GDM1 (cell line): ENCODE results near the gene AHNAK2.
"Not testable (repeated sequence)": the region's sequence is repeated elsewhere in the genome, so short reads cannot be mapped to it uniquely, and the experiment has no call there.

Experiments used
- DNase-seq: peaks from one replicate; lab custom pipeline; 2025; lab: John Stamatoyannopoulos, UW

Gene AHNAK2

DNA sequence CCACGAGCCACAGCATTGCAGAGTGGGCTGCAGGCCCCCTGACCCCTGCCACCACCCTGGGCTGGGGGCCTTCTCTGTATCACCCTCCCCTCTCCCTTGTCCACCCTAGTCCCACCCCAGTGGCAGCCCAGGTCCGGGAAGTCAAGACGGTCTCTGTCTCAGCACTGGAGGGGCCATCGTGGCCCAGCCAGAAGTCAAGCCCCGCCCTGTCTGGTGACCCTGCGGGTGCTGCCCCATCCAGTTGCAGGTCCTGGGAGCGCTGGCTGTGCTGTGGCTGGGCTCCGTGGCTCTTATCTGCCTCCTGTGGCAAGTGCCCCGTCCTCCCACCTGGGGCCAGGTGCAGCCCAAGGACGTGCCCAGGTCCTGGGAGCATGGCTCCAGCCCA is 50.8 kb downstream of the AHNAK2 start:
- DNase-seq = no peak

DNA sequence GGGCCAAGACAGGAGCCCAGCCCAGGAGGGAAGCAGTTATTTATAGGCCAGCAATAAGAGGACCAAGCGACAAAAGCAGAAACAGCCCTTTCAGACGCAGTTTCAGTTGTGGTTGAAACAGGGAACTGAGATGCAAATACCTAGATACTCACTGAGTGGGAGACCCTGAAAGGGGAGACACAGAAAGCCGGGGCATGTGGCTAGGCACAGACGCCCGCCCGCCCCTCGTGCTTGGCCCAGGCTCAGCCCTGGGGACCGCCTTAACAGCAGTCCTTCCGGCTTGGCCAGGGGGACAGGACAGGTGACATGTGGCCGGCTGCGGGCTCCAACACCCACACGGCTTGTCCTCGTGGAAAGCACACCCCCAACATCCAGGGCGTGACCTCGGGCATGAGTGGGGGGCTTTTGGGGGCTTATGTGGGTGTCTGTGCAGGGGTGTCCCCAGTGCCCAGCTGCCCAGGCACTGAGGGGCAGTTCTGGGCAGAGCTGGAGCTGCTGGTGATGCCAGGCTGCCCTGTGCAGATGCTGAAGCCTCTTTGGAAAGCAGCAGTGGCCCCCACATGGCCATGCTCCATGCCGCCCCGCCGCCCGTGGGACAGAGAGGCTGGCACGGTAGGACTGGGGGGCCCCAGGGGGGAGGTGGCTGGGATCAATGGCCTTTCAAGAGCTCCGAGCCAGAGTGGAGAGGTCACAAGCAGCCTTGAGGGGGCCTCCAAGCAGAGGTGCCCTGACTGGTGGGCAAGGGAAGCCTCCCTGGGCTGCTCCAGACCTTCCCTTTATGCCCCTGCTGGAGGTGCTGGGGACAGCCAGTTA is 51.3 kb downstream of the AHNAK2 start:
- peak; percentile 60 for DNase-seq

DNA sequence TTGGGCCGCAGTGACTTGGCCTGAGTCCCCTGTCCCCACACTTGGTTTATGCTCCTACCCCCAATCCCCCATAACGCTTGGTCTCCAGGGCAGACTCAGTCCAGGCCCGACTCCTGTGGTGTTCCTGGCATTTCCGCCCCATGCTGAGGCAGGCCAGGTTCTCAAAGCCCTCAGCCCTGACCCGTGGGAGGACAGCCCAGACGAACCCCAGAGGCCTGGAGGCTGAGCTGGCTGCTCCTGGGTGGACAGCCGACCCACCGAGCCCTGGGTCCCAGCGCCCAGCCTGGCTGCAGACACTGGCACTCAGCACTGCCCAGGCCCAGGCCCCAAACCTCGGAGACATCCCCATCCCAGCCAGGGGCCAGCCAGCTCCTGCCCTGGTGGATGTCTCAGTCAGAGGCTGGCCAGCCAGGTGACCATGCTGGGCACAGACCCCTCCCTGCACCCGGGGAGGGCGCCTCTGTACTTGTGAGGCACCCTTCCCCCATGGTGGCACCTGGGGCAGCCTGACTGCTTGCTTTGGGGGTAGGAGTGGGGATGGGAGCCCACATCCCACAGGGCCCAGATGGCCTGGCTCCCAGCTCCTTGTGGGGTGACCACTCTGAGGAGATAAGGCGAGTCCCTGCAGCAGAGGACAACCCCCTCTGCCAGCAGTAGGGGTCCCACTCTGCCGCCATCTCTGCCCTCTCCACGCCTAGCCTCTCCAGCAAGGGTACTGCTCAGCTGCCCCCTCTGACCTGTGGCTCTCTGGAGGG is 52.1 kb downstream of the AHNAK2 start:
- no peak for DNase-seq

DNA sequence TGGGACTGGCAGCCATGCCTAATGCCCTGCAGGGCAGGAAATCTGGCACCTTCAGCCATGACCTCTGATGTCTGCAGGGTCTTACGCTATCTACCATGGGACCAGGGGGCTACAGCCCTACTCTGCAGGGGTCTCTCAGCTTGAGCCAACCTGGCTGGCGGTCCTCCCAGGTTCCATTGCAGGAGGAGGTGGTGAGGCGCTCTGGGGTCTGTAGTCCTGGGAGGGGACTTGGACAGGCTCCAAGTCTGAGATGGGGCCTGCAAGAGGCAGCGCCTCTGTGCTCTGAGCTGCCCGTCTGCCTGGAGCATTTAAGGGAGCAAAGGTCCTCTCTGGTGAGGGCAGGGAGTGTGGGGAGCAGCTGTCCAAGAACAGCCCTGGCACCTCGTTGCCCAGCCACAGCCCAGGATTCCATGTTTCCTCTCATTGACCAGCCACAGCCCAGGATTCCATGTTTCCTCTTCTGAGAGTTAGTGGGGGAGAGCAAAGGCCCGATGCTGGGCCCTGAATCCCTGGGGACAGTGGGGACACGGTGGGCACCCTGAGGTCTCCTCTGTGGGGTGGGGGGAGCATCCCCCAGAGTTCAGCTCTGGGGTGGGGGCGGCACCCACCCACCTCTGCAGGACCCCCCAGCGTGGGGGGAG is 52.8 kb downstream of the AHNAK2 start:
- DNase-seq = no peak

DNA sequence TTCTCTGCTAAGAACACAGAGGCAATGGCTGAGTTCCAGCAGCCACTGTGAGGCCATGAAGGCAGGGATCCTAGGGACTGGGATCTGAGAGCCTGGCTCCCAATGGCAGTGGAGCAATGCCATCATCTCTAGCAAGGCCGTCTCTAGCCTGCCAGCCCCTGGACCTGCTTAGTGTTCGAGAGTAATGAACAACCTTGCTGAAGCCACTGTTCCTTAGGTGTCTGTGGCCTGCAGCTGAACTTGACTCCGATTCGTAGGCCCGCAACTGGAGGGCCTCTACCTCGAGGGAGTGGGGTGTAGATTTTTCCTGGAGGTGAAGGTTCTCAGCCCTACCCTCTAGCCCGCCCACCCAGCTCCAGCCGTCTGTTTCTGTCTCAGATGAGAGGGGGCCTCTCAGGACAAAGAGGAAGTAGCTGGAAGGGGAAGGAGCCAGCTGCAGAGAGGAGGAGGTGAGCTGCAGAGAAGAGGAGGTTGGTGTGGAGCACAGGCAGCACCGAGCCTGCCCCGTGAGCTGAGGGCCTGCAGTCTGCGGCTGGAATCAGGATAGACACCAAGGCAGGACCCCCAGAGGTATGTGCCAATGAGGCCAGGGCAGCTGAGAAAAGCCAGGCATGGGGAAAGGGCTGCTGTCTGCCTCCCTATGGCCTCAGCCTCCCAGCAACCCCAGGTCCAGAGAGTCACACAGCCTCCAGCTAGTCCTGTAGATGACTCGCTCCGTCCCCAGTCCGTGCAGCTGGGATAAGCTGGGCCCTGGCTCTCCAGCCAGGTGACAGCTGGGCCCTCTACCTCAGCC is 53.6 kb downstream of the AHNAK2 start, which contains the start of gene PLD4:
PLD4 (plus strand) TSS at position 459 of the 793 bp plus-strand sequence. CDS start 2,262 bp downstream, outside the sequence.
- peak; percentile 73 for DNase-seq

DNA sequence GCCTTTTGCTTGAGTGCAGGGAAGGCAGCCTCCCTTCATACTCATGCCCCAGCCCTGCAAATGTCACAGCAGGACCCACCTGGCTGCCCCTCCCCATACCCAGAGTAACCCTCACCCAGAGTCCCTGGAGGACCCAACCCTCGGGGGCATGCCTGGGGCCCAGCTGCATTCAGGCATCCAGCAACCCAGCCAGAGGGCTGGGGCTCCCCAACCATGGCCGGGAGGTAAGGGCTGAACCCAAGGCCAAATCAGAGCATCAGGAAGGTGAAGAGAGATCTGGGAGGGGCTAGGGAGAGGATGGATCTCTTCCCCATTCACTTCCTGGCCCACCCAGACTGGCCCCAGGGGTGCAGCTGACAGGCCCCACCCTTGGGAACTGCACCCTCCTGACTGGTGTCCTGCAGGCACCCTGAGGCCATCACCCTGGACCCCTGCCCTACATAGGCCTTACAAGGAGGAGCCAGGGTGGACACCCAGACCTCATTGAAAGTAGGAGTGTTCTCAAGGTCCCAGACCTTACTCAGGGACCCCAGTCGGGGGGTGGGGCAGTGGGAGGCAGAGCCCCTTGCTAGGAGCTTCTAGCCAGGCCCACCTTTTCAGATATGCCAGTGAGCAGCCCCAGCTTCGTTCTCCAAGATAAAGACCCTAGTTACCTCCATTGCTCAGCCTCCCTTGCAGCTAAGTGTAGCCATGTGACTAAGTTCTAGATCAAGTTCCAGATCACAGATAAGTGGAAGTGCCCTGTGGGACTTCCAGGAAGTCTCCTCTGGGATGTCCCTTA is 54.3 kb downstream of the AHNAK2 start:
- DNase-seq = no peak

DNA sequence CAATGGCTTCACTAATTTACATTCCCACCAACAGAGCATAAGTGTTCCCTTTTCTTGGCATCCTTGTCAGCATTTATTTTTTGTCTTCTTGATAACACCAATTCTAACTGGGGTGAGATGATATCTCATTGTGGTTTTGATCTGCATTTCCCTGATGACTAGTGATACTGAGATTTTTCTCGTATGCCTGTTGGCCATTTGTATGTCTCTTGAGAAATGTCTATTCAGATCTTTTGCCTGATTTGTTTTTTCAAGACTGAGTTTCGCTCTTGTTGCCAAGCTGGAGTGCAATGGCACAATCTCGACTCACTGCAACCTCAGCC is 58.2 kb downstream of the AHNAK2 start:
- DNase-seq = no peak

DNA sequence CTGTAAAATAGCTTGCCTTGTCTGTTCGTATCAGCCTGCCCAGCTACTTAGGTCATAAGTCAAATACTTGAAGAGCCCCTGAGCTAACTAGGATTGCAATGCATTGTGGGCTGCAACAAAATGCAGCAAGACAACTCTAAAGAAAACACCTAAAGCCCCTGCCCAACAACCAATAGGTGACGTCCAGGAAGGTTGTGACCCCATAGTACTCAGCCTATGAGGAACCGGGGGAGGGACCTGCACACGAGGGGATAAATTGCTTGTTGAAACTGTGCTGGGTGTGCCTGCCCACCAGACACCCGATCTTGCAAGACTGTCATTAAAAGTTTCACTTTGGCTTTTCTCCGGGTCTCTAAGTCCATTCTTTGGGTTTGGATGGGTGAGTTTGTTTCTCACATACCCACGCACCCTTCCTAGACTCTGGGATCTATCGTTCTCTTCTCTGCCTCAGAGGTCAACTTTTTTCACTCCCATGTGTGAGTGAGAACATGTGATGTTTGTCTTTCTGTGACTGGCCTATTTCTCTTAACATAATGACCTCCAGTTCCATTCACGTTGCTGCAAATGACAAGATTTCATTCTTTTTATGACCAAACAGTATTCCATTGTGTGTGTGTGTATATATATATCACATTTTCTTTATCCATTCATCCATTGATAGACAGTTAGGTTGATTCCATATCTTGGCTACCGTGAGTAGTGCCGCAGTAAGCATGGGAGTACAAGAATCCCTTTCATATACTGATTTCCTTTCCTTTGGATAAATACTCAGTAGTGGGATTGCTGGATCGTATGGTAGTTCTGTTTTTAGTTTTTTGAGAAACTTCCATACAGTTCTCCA is 58.8 kb downstream of the AHNAK2 start:
- DNase-seq = not testable (repeated sequence)

DNA sequence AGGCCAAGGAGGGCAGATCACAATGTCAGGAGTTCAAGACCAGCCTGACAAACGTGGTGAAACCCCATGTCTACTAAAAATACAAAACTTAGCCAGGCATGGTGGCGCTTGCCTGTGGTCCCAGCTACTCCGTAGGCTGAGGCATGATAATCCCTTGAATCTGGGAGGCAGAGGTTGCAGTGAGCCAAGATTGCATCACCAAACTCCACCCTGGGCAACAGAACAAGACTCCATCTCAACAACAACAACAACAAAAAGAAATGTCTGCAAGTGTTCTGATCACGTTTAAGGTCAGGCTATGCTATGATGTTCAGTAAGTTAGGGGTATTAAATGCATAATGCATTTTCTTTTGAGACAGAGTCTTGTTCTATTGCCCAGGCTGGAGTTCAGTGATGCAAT is 60.2 kb downstream of the AHNAK2 start:
- DNase-seq = no peak

DNA sequence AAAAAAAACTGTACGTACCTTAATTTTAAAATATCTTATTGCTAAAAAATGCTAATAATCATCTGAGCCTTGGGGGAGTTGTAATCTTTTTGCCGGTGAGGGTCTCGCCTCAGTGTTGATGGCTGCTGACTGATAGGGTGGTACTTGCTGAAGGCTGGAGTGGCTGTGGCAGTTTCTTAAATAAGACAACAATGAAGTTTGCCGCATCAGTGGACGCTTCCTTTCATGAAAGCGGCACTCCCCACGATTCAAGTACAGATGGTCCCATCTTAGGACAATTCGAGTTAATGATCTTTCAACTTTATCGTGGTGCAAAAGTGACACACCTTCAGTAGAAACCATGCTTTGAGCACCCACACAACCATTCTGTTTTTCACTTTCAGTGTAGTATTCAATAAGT is 61.1 kb downstream of the AHNAK2 start:
- DNase-seq = no peak

DNA sequence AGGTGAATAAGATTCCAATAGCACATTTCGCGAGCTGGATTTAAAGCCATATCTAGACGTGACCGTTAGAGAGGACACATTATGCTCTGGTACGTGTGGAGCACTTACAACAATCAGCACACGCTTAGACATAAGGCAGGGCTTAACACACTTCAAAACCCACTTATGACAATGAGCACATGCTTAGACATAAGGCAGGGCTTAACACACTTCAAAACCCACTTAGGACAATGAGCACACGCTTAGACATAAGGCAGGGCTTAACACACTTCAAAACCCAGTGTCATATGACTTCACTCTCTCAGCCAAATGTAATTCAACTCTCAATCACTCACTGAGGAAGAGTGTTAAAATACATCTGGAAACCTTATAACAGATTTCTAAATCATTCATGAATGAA is 64.7 kb downstream of the AHNAK2 start:
- DNase-seq = no peak

DNA sequence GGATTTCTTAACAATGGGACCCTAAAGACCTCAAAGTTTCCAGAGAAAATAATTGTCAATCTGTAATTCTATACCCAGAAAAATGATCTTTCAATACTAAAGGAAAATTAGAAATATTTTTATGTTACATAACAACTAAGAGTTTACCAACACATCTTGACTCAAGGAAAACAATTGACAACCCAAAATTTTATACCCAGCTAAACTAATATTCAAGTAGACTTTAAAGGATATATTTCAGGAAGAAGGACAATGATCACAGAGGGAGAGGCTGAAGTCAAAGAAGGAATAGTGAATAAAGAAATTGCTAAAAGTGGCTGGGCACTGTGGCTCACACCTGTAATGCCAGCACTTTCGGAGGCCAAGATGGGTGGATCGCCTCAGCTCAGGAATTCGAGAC is 66.1 kb downstream of the AHNAK2 start:
- DNase-seq = no peak

DNA sequence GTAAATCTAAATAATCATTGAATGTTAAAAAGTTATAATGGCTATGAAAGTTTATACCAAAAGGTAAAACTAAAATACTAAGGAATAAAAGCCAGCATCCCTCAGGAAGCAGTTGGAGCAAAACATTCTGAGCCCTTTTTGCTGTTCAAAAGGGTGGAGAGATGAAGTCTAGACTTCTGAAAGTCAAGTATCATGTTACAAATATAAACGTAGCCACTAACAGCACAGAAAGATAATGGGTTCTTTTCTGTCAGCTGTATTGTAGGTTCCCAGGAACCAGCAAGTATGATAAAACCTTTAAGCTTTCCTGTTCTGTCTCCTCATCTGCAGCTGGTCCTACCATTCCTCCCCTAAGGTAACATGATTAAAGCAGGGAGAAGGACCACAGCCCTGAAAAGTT is 69.9 kb downstream of the AHNAK2 start:
- DNase-seq = no peak

DNA sequence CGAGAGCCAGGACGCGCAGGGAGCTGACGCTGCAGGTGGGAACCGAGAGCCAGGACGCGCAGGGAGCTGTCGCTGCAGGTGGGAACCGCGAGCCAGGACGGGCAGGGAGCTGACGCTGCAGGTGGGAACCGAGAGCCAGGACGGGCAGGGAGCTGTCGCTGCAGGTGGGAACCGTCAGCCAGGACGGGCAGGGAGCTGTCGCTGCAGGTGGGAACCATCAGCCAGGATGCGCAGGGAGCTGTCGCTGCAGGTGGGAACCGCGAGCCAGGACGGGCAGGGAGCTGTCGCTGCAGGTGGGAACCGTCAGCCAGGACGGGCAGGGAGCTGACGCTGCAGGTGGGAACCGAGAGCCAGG is 72.6 kb downstream of the AHNAK2 start:
- not testable (repeated sequence) for DNase-seq

DNA sequence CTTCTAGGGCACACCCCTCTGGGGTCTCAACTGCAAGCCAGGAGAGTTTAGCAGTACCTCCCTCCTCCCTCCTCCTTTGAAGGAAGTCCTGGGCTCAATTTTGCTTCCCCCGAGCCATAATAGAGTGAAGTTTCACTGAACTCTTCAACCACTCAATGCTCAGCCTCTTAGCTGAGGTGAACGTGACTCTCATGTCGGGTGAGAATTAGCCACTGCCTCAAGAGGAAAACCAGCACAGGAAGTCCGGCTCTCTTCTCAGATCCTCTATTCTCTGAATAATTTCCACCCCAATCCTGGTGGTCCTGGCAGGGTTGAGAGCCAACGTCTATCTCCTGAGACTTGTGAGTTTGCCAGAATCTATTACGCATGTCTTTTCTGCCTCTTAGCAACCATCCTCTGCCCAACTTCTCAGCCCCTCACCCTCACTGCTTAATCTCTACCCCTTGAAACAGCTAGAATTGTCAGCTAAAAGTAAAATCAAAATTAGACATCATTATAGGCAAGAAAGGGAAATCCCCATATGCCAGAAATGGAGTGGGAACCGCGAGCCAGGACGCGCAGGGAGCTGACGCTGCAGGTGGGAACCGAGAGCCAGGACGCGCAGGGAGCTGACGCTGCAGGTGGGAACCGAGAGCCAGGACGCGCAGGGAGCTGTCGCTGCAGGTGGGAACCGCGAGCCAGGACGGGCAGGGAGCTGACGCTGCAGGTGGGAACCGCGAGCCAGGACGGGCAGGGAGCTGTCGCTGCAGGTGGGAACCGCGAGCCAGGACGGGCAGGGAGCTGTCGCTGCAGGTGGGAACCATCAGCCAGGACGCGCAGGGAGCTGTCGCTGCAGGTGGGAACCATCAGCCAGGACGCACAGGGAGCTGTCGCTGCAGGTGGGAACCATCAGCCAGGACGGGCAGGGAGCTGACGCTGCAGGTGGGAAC is 73.3 kb downstream of the AHNAK2 start:
- not testable (repeated sequence) for DNase-seq

DNA sequence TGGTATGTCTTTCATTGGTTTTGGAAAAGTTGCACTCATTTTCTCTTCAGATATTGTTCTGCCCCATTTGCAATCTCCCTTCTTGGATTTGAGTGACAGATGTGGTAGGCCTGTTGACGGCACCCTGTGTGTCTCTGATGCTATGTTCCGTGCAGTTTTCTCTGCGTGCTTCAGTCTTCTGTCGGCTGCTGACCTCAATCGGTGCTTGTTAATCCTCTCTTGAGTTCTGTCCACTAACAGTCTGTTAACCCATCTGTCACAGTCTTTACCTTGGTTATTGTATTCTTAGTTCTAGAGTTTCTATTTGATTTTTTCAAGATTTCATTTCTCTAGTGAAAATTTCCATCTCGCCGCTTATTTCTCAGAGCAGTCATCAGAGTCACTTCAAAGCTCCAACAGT is 74.2 kb downstream of the AHNAK2 start:
- no peak for DNase-seq

DNA sequence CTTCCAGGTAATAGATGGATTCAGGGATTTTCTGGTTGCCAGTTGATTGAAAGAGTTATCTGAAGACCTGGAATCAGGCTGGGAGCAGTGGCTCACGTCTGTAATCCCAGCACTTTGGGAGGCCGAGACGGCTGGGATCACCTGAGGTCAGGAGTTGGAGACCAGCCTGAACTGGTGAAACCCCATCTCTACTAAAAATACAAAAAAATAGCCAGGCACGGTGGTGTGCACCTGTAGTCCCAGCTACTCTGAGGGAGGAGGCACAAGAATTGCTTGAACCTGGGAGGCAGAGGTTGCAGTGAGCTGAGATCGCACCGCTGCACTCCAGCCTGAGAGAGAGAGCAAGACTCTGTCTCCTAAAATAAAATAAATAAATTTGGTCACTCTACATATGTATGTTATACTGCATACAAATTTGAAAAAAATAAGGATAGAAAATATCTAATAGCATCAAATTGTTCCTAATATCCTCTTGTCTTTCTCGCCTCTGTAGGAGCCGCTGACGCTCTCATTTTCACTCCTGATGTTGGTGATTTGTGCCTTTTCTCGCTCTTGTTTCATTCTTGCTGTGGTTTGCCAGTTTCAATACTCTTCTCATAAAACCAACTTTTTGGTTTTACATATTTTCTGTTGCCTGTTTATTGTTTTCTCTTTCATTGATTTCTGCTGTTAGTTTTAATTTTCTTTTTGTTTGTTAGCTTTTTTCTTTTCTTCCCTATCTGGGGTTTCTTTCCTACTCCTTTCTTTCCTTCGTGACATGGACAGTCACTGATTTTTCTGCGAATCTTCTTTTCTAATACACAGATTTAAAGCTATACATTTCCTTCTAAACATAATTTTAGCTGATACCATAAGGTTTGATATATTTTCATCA is 77.3 kb downstream of the AHNAK2 start:
- DNase-seq = no peak

DNA sequence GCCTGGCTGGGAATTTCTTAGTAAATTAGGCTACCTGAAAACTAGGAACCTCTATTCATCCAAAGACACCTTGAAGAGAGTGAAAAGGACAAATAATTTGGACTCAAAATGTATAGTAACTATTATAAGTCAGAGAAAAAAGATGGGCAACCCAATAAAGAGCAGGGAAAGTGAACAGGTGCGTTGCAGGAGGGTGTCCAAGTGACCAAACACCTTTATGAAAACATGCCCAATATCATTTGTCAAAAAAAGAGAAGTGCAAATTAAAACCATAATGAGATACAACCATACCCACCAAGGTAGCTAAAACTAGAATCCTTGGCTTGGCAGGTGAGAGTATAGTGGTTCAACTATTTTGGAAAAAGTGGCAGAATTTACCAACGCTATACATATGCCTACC is 78.4 kb downstream of the AHNAK2 start:
- DNase-seq = no peak
